GM12872 (cell line): ENCODE data around the gene ENTPD5.

Source experiments
- CTCF ChIP-seq: IDR thresholded peaks from 3 replicates; pipeline ENCODE4 v1.5.1; 2011; ENCODE audit warnings: low read depth, mild to moderate bottlenecking, low read length, moderate library complexity; ENCODE audit not compliant: insufficient read depth

The ENTPD5 gene

DNA sequence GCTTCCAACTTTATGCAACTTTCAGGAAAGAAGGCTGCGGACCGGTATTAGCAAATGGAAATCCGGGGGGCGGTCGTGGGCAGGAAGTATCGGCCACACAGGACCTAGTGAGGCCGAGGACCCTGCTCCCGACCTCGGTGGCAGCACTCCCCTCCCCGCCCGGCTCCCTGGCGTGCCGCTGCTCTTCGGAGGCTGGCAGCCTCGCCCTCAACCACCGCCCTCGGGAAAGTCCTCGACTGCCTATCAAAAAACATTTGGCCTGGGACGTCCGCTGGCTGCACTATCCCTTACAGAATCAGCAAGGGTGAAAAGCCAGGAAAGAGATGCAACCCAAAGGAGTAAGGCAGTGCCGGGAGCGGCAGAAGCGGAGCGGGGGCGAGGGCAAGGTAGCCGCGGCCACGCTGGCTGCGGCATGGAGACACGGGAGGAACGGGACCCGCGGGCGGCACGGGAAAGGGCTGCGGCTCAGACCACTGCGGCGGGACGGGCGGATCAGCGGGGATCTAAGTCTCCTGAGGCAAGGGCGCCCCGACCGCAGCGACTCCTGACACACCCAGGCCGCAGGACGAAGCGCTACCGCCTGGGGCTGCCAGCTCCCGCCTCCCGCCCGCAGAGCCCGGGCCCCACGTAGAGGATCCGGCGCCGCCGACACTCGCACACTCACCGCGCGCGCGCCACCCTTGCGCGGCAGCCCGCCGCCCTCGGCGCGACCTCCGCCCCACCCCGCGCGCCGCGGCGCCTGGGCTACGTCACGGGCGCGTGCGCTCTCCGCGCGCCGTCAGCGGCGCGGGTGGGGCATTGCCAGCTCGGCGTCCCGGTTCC lies at the start of gene ENTPD5, which contains the start of gene BBOF1:
Gene ENTPD5, minus strand, starts transcription at position 703 of the 822 bp plus-strand sequence. CDS start 31,186 bp downstream, outside the sequence.
Gene BBOF1, plus strand, starts transcription at position 764 of the 822 bp plus-strand sequence. CDS start 130 bp downstream, outside the sequence.
- no peak for TF ChIP-seq CTCF

- no peak for TF ChIP-seq CTCF
Measured at GRCh38 chr14:74065746-74066575, 46.9 kb upstream of the ENTPD5 start.

DNA sequence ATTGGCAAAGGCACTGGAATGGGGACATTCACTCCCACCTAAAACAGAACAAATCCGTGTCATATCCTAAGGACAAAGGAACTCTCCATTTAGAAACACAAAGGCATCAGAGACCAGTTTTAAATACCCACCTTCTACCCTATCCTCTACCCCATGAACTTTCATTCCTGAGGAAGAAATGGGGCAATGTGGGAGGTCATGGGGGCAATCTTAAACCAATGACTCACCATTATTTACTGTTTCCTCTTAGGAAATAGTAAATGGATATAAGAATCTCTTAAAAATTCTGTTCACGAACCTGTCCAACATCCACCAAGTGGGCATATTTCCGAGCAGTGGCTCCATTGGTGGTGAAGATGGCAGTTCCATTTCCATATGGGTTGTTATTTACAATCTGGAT lies 45.8 kb upstream of the ENTPD5 start:
- no peak for TF ChIP-seq CTCF

GRCh38 chr14:74064426-74064825 lies 45.3 kb upstream of the ENTPD5 start:
- no peak for TF ChIP-seq CTCF

DNA sequence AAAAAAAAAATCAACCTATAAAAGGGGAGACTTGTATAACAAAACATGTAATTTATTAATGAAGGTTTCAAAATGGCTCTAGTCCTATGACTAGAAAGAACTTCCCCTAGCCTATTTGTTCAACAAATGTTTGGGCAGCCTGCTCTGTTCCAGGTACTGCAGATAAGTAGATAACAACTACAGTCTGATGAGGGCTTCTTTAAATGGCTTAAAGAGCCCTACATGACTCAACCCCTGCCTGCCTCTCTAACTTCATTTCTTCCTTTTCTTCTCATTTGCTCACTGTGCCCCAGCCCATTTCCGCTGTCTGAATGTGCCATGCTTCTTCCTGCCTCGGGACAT lies 43.7 kb upstream of the ENTPD5 start:
- no peak for TF ChIP-seq CTCF

GRCh38 chr14:74049876-74050495 lies 30.9 kb upstream of the ENTPD5 start:
- no peak for TF ChIP-seq CTCF

DNA sequence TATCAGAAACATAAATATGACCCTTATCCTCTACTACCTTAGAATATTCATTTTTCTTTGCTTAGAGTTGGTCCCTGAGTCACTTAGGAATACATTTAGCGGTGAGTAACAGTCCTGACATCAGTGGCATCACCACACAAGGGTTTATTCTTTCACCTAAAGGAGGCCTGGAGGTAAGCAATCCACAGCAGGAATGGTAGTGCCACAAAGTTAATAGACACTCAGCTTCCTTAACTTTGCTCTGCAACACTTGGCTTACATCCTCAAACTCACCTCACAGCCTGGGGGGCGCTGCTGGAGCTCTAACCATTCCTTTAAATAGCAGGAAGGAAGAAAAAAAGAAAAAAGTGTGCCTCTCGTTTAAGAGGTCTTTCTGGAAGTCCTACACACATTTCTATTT lies 29.2 kb upstream of the ENTPD5 start:
- TF ChIP-seq CTCF = peak; percentile 11; the same call in 1 of the 3 replicates
